Measurements from ENCODE around the gene STX8. TPM values are rescaled to one million over a fixed set of nuclear protein-coding genes. Genes with fewer than 3 reads are reported as not detected.

Gene STX8
- total RNA-seq, 1 donor from 2014 or later: 50.6 TPM

- TF ChIP-seq CTCF (IDR thresholded peaks at IDR 0.05): no peak
- Mint-ChIP-seq H3K4me1 (ENCODE audit: low read depth) (peaks cover 2% of the 10 kb centered on the region), H3K9me3 (ENCODE audit: low read depth) (no peaks in the 10 kb centered on the region)
Observed at GRCh38 chr17:9241774-9242496, 333.7 kb downstream of the STX8 start.

GRCh38 chr17:9241371-9241712, 334.3 kb downstream of the STX8 start:
- Mint-ChIP-seq H3K36me3 (ENCODE audit: low read depth) (no peaks in the 10 kb centered on the region), H3K27me3 (ENCODE audit: low read depth) (no peaks in the 10 kb centered on the region)

More at GRCh38 chr17:9241774-9242496, 333.7 kb downstream of the STX8 start:
- no peak for DNase-seq (ENCODE audit: low spot score)
- Mint-ChIP-seq H3K4me3 (ENCODE audit: unreplicated experiment) (no peak overlapping the region), H3K27ac (ENCODE audit: unreplicated experiment) (no peak overlapping the region), H3K36me3 (ENCODE audit: low read depth) (no peaks in the 10 kb centered on the region), H3K27me3 (ENCODE audit: low read depth) (no peaks in the 10 kb centered on the region)

GRCh38 chr17:9240659-9241370, 334.8 kb downstream of the STX8 start:
- Mint-ChIP-seq H3K4me1 (ENCODE audit: low read depth) (peaks cover 2% of the 10 kb centered on the region), H3K36me3 (ENCODE audit: low read depth) (no peaks in the 10 kb centered on the region), H3K27ac (ENCODE audit: unreplicated experiment) (peak overlapping the region; percentile 69), H3K4me3 (ENCODE audit: unreplicated experiment) (no peak overlapping the region), H3K9me3 (ENCODE audit: low read depth) (no peaks in the 10 kb centered on the region), H3K27me3 (ENCODE audit: low read depth) (no peaks in the 10 kb centered on the region)
- DNase-seq (ENCODE audit: low spot score): no peak
- no peak for TF ChIP-seq CTCF (IDR thresholded peaks at IDR 0.05)

More at GRCh38 chr17:9241371-9241712, 334.3 kb downstream of the STX8 start:
- Mint-ChIP-seq H3K9me3 (ENCODE audit: low read depth) (no peaks in the 10 kb centered on the region), H3K4me1 (ENCODE audit: low read depth) (peaks cover 2% of the 10 kb centered on the region), H3K27ac (ENCODE audit: unreplicated experiment) (peak overlapping the region; percentile 61), H3K4me3 (ENCODE audit: unreplicated experiment) (no peak overlapping the region)
- no peak for TF ChIP-seq CTCF (IDR thresholded peaks at IDR 0.05)
- no peak for DNase-seq (ENCODE audit: low spot score)

GRCh38 chr17:9239793-9240658, 335.6 kb downstream of the STX8 start:
- Mint-ChIP-seq H3K27ac (ENCODE audit: unreplicated experiment) (peak overlapping the region; percentile 69), H3K4me1 (ENCODE audit: low read depth) (peaks cover 2% of the 10 kb centered on the region), H3K9me3 (ENCODE audit: low read depth) (no peaks in the 10 kb centered on the region), H3K4me3 (ENCODE audit: unreplicated experiment) (peak overlapping the region; percentile 65), H3K27me3 (ENCODE audit: low read depth) (no peaks in the 10 kb centered on the region), H3K36me3 (ENCODE audit: low read depth) (no peaks in the 10 kb centered on the region)
- TF ChIP-seq CTCF (IDR thresholded peaks at IDR 0.05): no peak
- DNase-seq (ENCODE audit: low spot score): no peak

GRCh38 chr17:9239246-9239792, 336.3 kb downstream of the STX8 start:
- no peak for TF ChIP-seq CTCF (IDR thresholded peaks at IDR 0.05)
- Mint-ChIP-seq H3K36me3 (ENCODE audit: low read depth) (no peaks in the 10 kb centered on the region), H3K9me3 (ENCODE audit: low read depth) (no peaks in the 10 kb centered on the region), H3K4me1 (ENCODE audit: low read depth) (peaks cover 2% of the 10 kb centered on the region), H3K4me3 (ENCODE audit: unreplicated experiment) (peak overlapping the region; percentile 65), H3K27ac (ENCODE audit: unreplicated experiment) (peak overlapping the region; percentile 1), H3K27me3 (ENCODE audit: low read depth) (no peaks in the 10 kb centered on the region)
- no peak for DNase-seq (ENCODE audit: low spot score)
